Cortex of kidney (tissue), 1 donor: ENCODE measurements around the gene ATP5PD.
"Not testable (repeated sequence)": the region's sequence is repeated elsewhere in the genome, so short reads cannot be mapped to it uniquely, and the experiment has no call there.

ENCODE experiments used
- DNase-seq: peaks from one replicate; lab custom pipeline; 2025; lab: John Stamatoyannopoulos, UW

Gene ATP5PD

DNA sequence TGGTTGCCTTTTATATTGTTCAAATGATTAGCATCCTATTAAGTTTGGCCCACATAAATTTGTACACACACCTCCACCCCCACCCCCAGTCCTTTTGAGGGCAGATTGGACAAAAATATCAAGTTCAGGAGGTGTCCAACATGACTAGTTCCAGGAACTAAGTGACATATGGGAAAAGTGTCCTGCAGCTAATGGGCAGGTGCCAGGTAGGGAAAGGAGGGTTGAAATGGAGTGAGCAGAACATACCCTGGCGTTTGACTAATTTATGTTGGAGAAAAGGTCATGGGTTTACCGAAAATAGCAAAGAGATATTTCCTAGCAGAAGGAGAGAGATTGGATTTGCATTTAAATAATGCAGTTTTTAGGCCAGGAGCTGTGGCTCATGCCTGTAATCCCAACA lies 5.2 kb upstream of the ATP5PD start:
- no peak for DNase-seq

- DNase-seq = no peak
Measured at GRCh38 chr17:75049706-75050105, 2.9 kb upstream of the ATP5PD start.

DNA sequence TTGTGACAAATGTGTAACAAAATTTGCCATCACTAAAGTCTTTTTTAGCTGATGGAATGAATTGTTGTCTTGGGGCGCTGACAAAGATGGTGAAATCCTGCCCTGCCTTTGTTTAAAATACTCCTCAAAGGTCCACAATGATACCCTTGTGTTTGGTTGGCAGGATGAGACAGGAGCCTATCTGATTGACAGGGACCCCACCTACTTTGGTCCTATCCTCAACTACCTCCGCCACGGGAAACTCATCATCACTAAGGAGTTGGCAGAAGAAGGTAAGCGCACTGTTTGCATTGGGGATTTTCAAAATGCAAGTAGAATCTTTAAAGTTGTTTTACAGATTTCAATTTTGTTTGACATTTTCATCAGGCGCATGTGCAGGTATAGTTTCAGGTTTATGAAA lies 2.3 kb upstream of the ATP5PD start:
- DNase-seq = no peak

- DNase-seq = no peak
Measured at GRCh38 chr17:75048249-75048878, 1.6 kb upstream of the ATP5PD start.

GRCh38 chr17:75047398-75048098 lies 779 bp upstream of the ATP5PD start:
- DNase-seq = no peak

DNA sequence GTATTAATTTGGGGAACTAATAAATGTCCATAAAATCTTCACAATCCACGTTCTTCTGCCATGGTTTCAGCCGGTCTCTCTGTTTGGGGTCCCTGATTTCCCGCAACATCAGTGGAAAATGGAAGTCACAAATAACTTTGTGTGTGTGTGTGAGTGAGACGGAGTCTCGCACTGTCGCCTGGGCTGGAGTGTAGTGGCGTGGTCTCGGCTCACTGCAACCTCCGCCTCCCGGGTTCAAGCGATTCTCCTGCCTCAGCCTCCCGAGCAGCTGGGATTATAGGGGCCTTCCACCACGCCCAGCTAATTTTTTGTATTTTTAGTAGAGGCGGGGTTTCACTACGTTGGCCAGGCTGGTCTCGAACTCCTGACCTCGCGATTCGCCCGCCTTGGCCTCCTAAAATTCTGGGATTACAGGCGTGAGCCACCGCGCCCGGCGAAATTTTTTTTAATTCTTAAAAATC lies 793 bp downstream of the ATP5PD start:
- DNase-seq = not testable (repeated sequence)

DNA sequence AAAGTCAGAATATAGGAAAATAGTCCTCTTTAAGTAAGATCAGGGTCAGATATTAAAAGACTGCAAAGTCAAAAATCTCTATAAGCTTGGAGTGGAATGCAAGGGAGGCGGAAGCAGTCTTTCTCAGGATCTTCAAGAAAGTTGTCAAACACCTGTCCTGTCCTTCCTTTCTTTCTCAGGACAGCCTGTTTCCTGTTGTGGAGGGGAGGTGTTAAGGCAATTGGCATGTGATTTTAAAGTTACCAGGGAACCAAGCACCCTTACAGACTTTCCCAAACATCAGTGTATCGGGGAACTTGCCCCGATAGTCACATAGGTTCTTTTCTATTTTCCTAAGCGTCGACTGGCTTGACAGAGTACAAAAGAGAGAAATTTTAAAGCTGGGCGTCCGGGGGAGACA lies 2.1 kb downstream of the ATP5PD start:
- DNase-seq = no peak

DNA sequence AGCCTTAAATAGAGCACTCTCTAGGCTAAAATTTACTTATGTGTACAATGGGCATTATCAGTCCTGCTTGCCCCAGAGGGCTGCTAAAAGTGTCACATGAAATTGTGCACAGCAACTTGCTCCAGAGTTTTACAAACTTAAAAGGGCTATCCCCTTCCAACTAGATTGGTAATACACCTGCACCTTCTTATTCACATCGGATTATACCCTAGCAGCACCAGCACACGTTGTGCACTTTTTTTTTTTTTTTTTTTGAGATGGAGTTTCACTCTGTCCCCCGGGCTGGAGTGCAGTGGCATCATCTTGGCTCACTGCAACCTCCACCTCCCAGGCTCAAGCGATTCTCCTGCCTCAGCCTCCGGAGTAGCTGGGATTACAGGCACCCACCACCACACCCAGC lies 3.0 kb downstream of the ATP5PD start:
- DNase-seq = not testable (repeated sequence)

DNA sequence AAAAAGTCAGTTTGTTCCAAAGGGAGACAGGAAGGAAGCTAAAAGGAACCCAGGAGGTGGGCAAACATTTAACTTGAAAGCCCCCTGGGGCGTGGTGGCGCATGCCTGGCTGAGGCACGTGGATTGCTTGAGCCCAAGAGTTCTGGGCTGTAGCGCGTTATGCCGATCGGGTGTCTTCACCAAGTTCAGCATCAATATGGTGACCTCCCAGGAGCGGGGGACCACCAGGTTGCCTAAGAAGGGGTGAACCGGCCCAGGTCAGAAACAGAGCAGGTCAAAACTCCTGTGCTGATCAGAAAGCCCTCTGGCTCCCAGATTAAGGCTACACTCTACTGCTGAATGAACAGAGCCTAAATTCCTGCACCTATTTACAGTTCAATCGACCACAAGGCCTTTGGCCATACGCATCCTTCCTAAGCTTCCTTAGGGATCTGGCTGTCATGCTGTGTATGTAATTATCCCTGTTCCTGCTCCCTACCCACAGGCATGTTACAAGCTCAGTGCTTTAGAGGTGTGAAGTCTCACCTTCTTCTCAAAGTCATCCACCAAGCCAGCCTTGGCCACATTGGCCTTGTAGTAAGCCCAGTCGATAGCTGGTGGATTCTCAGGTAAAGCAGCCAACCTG lies 5.0 kb downstream of the ATP5PD start:
- DNase-seq = no peak

GRCh38 chr17:75039238-75039637 lies 7.5 kb downstream of the ATP5PD start:
- DNase-seq = no peak

DNA sequence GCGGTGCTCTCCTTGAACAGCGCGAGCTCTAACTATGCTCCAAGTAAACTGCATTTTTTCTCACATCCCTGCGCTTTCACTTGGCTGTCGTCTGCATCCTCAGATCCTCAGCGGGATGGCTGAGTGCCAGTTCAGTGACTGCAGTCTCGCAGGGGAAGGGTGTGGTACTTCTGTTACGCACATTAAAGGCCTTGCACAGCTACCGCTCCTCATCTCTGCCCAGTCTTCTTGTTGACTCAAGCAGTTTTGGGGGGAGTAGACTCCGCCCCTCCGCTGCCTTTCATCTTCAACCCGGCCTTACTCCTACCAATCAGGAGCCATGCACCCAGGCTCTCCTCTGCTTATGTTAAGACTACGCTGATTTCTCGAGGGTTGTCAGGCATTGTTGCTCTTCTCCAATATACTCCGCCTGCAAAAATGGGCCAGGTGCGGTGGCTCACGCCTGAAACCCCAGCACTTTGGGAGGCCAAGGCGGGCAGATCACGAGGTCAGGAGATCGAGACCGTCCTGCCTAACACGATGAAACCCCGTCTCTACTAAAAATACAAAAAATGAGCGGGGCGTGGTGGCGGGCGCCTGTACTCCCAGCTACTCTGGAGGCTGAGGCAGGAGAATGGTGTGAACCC lies 10.0 kb downstream of the ATP5PD start:
- DNase-seq = no peak

DNA sequence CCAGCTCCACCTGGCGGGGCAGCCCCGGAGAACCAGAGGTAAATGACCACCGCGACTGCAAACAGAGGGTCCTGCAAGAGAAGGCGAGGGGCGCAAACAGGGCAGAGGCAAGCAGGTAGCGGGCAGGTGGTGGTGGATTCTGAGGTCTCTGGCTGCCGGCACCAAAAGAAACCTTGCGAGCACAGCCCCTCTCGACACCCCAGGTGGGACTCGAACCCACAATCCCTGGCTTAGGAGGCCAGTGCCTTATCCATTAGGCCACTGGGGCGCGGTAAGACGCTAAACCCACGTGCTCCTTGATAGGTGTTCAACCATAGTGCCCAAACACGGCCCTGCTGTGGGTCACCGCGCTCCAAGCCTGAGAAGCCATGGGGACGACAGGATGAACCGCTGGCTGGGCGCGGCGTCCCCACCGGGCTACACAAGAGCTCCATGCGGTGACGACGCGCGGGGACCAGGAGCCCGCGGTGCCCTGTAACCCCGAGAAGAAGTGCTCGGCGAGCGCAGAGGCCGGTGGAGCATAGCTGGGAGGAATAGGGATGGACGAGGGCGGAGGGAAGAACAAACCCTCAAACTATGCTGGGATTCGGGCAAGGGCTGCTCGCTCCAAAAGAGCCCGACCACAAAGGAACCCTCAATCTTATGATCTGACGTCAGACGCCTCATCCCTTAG lies 12.4 kb downstream of the ATP5PD start:
- DNase-seq = no peak

- DNase-seq = no peak
Measured at GRCh38 chr17:75033346-75034235, 13.2 kb downstream of the ATP5PD start.

DNA sequence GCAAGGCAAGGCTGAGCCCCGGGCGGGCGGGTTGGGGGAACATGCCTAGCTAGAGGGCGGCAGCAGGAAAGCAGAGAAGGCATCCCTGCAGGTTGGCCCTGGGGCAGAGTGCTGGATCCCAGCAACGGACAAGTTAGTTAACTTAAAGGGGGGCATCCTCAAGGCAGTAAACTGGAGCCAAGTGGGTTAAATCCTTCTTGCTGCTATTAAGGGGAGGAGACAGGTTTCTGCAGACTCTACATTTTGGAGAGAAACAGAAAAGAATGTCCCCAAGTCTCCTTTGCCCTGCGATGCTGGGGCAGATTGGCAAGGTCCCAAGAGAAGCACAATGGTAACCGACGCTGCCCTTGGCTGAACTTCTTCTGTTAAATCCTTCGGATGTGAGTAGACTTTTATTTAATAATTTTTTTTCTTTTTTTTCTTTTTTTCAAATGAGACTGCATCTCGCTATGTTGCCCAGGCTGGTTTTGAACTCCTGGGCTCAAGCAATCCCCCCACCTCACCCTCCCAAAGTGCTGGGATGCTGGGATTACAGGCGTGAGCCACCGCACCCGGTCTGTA lies 14.0 kb downstream of the ATP5PD start:
- no peak for DNase-seq

- no peak for DNase-seq
Measured at GRCh38 chr17:75031972-75032719, 14.6 kb downstream of the ATP5PD start.

DNA sequence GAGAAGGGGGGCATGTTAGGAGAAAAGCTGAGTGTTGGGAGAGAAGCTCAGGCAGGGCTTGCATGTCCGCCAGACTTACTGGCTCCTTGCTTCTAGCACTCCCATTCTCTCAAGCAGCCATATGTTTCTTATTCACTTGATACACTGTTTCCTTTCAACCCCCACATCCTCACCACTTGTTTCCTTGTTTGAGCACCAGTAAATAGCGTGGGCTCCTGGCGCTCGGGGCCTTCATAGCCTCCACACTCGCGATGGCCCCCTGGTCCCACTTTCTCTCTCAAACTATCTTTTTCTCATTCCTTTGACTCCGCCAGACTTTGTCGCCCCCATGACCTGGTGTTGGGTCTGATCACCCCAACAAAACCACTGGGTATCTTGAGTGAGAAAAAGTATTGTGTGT lies 16.6 kb downstream of the ATP5PD start:
- no peak for DNase-seq

DNA sequence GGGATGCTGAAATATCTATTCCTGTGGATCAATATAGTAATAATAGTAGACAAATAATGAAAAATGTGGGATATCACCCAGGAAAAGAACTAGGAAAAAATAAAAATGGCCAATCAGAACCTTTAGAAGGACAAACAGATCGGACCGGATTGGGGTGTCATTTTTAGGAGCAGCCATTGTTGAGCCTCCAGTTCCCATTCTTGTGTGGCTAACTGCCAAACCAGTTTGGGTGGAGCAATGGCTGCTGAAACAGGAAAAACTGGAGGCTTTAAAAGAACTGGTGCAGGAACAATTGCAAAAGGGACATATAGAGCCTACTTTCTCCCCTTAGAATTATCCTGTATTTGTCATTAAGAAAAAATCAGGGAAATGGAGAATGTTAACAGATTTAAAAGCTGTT lies 20.1 kb downstream of the ATP5PD start:
- DNase-seq = not testable (repeated sequence)

- not testable (repeated sequence) for DNase-seq
Measured at GRCh38 chr17:75025398-75025734, 21.4 kb downstream of the ATP5PD start.

- no peak for DNase-seq
Measured at GRCh38 chr17:75024686-75025397, 21.9 kb downstream of the ATP5PD start.
